CD14-positive monocyte (primary cell): ENCODE data around the gene KRTAP27-1. TPM values are rescaled to one million over a fixed set of nuclear protein-coding genes. Genes with fewer than 3 reads are reported as not detected.

Source experiments
- DNase-seq, 3 donors: peaks; one replicate each; pipeline ENCODE4 v3.0.0-alpha.2; 2011 to 2022
- H2AFZ ChIP-seq: 2 replicates; pipeline ENCODE4 v1.6.0; 2012; ENCODE audit warnings: mild to moderate bottlenecking, low read depth, low read length, inconsistent platforms; ENCODE audit not compliant: insufficient read depth, poor library complexity, severe bottlenecking
- H3K27ac ChIP-seq, 2 donors: 1 replicate in 1 of 2; 2 replicates in 1 of 2; pipeline ENCODE4 v1.5.1; 2012 to 2013; ENCODE audit warnings: low read length in 2 of 2, control low read depth in 1 of 2, inconsistent platforms in 1 of 2, low read depth in 1 of 2, mild to moderate bottlenecking in 1 of 2
- H3K27me3 ChIP-seq, 2 donors: one replicate each; pipeline versions ENCODE4 v1.6.0 to v1.6.1; 2011 to 2013; ENCODE audit warnings: low read length in 2 of 2; ENCODE audit not compliant: control insufficient read depth in 2 of 2, insufficient read depth in 2 of 2
- H3K36me3 ChIP-seq, 2 donors: replicated peaks in 1 of 2; 1 replicate in 1 of 2; 2 replicates in 1 of 2; pipeline versions ENCODE4 v1.5.1 to v1.6.1; 2012 to 2013; ENCODE audit warnings: low read length in 2 of 2, control low read depth in 1 of 2, inconsistent platforms in 1 of 2, mild to moderate bottlenecking in 1 of 2; ENCODE audit not compliant: insufficient read depth in 2 of 2, control insufficient read depth in 1 of 2
- H3K4me1 ChIP-seq, 2 donors: 1 replicate in 1 of 2; 2 replicates in 1 of 2; pipeline versions ENCODE4 v1.5.1 to v1.6.1; 2012 to 2013; ENCODE audit warnings: low read length in 2 of 2, control low read depth in 1 of 2, inconsistent platforms in 1 of 2, mild to moderate bottlenecking in 1 of 2, moderate library complexity in 1 of 2; ENCODE audit not compliant: insufficient read depth in 2 of 2, control insufficient read depth in 1 of 2
- H3K4me2 ChIP-seq: replicated peaks from 2 replicates; pipeline ENCODE3; 2012; ENCODE audit warnings: low read length, moderate library complexity, mild to moderate bottlenecking; ENCODE audit not compliant: poor library complexity, severe bottlenecking; ENCODE audit errors: extremely low read depth
- H3K4me3 ChIP-seq, 3 experiments: fragments of 200-600 bp in 1 of 3; sonication (generic) in 1 of 3; replicated peaks in 1 of 3; 1 replicate in 2 of 3; 2 replicates in 1 of 3; pipeline ENCODE4 v1.5.1; 2011 to 2013; ENCODE audit warnings: low read length in 3 of 3, mild to moderate bottlenecking in 3 of 3, control low read depth in 2 of 3, low read depth in 2 of 3, inconsistent platforms in 1 of 3, moderate library complexity in 1 of 3
- H3K79me2 ChIP-seq: 2 replicates; pipeline ENCODE4 v1.6.0; 2012; ENCODE audit warnings: mild to moderate bottlenecking, control low read depth, inconsistent platforms, low read length, moderate library complexity; ENCODE audit not compliant: insufficient read depth
- H3K9ac ChIP-seq: 2 replicates; pipeline ENCODE4 v1.6.0; 2017; ENCODE audit warnings: low read length, mild to moderate bottlenecking; ENCODE audit not compliant: insufficient read depth, poor library complexity, severe bottlenecking
- H3K9me3 ChIP-seq, 2 donors: replicated peaks in 1 of 2; 1 replicate in 1 of 2; 2 replicates in 1 of 2; pipeline versions ENCODE4 v1.5.1 to v1.6.1; 2012 to 2013; ENCODE audit warnings: low read length in 2 of 2, control low read depth in 1 of 2; ENCODE audit not compliant: control insufficient read depth in 1 of 2, insufficient read depth in 1 of 2
- H4K20me1 ChIP-seq: 2 replicates; pipeline ENCODE4 v1.6.0; 2012; ENCODE audit warnings: mild to moderate bottlenecking, low read length, control low read depth, moderate library complexity; ENCODE audit not compliant: insufficient read depth
- H3K27ac Mint-ChIP-seq, 7 donors: one replicate each; pipeline ENCODE4 v1.8.0; 2020; ENCODE audit warnings: mild to moderate bottlenecking in 7 of 7, mixed read lengths in 7 of 7, moderate library complexity in 6 of 7, inconsistent platforms in 2 of 7
- H3K27me3 Mint-ChIP-seq, 3 donors: one replicate each; pipeline ENCODE4 v1.8.0; 2021 to 2022; ENCODE audit warnings: low read depth in 3 of 3, mild to moderate bottlenecking in 3 of 3, mixed read lengths in 3 of 3, moderate library complexity in 3 of 3, inconsistent platforms in 1 of 3
- H3K36me3 Mint-ChIP-seq, 2 donors: one replicate each; pipeline ENCODE4 v1.8.0; 2020; ENCODE audit warnings: mixed read lengths in 2 of 2, inconsistent platforms in 1 of 2, mild to moderate bottlenecking in 1 of 2
- H3K4me1 Mint-ChIP-seq: one replicate; pipeline ENCODE4 v1.8.0; 2020; ENCODE audit warnings: mild to moderate bottlenecking, mixed read lengths
- H3K4me3 Mint-ChIP-seq, 2 donors: one replicate each; pipeline ENCODE4 v1.8.0; 2020; ENCODE audit warnings: mild to moderate bottlenecking in 2 of 2, mixed read lengths in 2 of 2, moderate library complexity in 1 of 2
- H3K9me3 Mint-ChIP-seq, 7 donors: one replicate each; pipeline ENCODE4 v1.8.0; 2020 to 2022; ENCODE audit warnings: mixed read lengths in 7 of 7, mild to moderate bottlenecking in 6 of 7, moderate library complexity in 6 of 7, inconsistent platforms in 2 of 7
- CTCF ChIP-seq: fragments of 200-600 bp; IDR thresholded peaks from one replicate; pipeline ENCODE4 v1.8.0; 2022; ENCODE audit warnings: antibody characterized with exemption, mild to moderate bottlenecking
- WGBS: methylation state at CpG from one replicate; pipeline ENCODE4 v1.1.5; 2013; ENCODE audit warnings: missing lambda C conversion rate; ENCODE audit not compliant: insufficient coverage; 5-methylcytosine and 5-hydroxymethylcytosine counted together
- intact Hi-C, 2 donors: fragments of 100-400 bp; cut with micrococcal nuclease; formaldehyde crosslinking; loops; one replicate each; pipeline versions ENCODE4 v1.15.0 to v1.15.1; 2023
- polyA minus RNA-seq: library from RNA; depleted of rRNA, polyadenylated mRNA; stranded (reverse); fragments of >200 nt; gene quantifications from 2 replicates; pipeline ENCODE4 v1.2.3, GENCODE V29; 2012
- polyA plus RNA-seq, 3 donors: library from polyadenylated mRNA; depleted of rRNA in 1 of 3; unstranded in 2 of 3; stranded (reverse) in 1 of 3; fragments of 300-500 nt in 2 of 3; fragments of >200 nt in 1 of 3; fragmentation: Illumina TruSeq in 2 of 3; gene quantifications; 1 replicate in 2 of 3; 2 replicates in 1 of 3; pipeline ENCODE4 v1.2.3, GENCODE V29; 2012 to 2021
- total RNA-seq, 12 experiments: library from RNA in 1 of 12; stranded (reverse) in 1 of 12; fragments of 120-200 nt in 1 of 12; gene quantifications; one replicate each; pipeline ENCODE4 v1.2.4 and lab custom pipeline; 2013 to 2026; ENCODE audit warnings: mixed read lengths in 6 of 12, inconsistent platforms in 1 of 12

KRTAP27-1 gene
- not detected for total RNA-seq (2013)
- not detected for polyA plus RNA-seq
- polyA minus RNA-seq: not detected in 2 replicates
- total RNA-seq (lab: John Stamatoyannopoulos, UW): 0 to 0.12 (median 0) reads per million in 11 experiments

- Histone ChIP-seq H3K4me2 (no peak within 1 kb of the TSS), H3K27me3 (no peaks in the 10 kb centered on the region), H3K9me3 (no peaks in the 10 kb centered on the region), H3K9ac (no peak within 1 kb of the TSS), H3K27ac (no peak within 1 kb of the TSS), H2AFZ (no peak within 1 kb of the TSS), H3K36me3 (no peaks in the 10 kb centered on the region), H4K20me1 (no peaks in the 10 kb centered on the region), H3K4me3 (no peak within 1 kb of the TSS), H3K79me2 (no peaks in the 10 kb centered on the region), H3K4me1 (no peaks in the 10 kb centered on the region)
- Mint-ChIP-seq H3K36me3 (no peaks in the 10 kb centered on the region), H3K9me3 (peaks cover 0 to 2% (median 0%) of the 10 kb centered on the region in 7 donors), H3K4me1 (no peaks in the 10 kb centered on the region), H3K27me3 (peaks cover 0 to 2% (median 0%) of the 10 kb centered on the region in 3 donors), H3K4me3 (no peak within 1 kb of the TSS), H3K27ac (no peak within 1 kb of the TSS)
- TF ChIP-seq CTCF: no peak
- intact Hi-C loops: no loop called here
- DNase-seq: no peak
- 89% methylated on average over 4 of the region's 6 CpGs for WGBS
Observed at GRCh38 chr21:30337276-30337744, at the start of gene KRTAP27-1. Gene KRTAP27-1 (minus strand): TSS chr21:30337694. CDS start chr21:30337668, 26 bp downstream.

GRCh38 chr21:30382201-30382600, 44.7 kb upstream of the KRTAP27-1 start:
- no CpG with 5 or more reads among the region's 1 CpG for WGBS
- Histone ChIP-seq H3K79me2 (no peaks in the 10 kb centered on the region), H3K4me2 (no peak overlapping the region), H3K9me3 (peaks cover 5 to 7% of the 10 kb centered on the region in 2 donors), H3K36me3 (no peaks in the 10 kb centered on the region), H3K9ac (no peak overlapping the region), H3K27me3 (no peaks in the 10 kb centered on the region), H3K4me3 (no peak overlapping the region), H2AFZ (no peak overlapping the region), H3K27ac (no peak overlapping the region), H4K20me1 (no peaks in the 10 kb centered on the region), H3K4me1 (no peaks in the 10 kb centered on the region)
- Mint-ChIP-seq H3K9me3 (peaks cover 0 to 4% (median 2%) of the 10 kb centered on the region in 7 donors), H3K27me3 (peaks cover 0 to 3% (median 2%) of the 10 kb centered on the region in 3 donors), H3K4me1 (no peaks in the 10 kb centered on the region), H3K4me3 (no peak overlapping the region), H3K36me3 (no peaks in the 10 kb centered on the region), H3K27ac (no peak overlapping the region)
- TF ChIP-seq CTCF: no peak
- DNase-seq: no peak
- intact Hi-C loops: no loop called here
